Peyer's patch (tissue), 4 donors: ENCODE data around the gene TYSND1.

Experiments used
- CTCF ChIP-seq, 6 experiments: fragments of 450-650 bp in 4 of 6; fragments of 200-600 bp in 2 of 6; sonication (generic) in 1 of 6; IDR thresholded peaks; one replicate each; pipeline ENCODE4 v1.5.1; 2017 to 2019; ENCODE audit warnings: antibody characterized with exemption in 6 of 6, mild to moderate bottlenecking in 3 of 6, moderate library complexity in 1 of 6
- POLR2A ChIP-seq, 2 donors: fragments of 450-650 bp; IDR thresholded peaks; one replicate each; pipeline ENCODE4 v1.5.1; 2017; ENCODE audit warnings: antibody characterized with exemption in 2 of 2, mild to moderate bottlenecking in 2 of 2, moderate library complexity in 2 of 2

- TF ChIP-seq CTCF (IDR thresholded peaks at IDR 0.05) (no peak), POLR2A (IDR thresholded peaks at IDR 0.05) (no peak)
Measured at GRCh38 chr10:70160798-70161197, 14.3 kb upstream of the TYSND1 start.
